ENCODE results near the gene GYS1. TPM values are rescaled to one million over a fixed set of nuclear protein-coding genes. Genes with fewer than 3 reads are reported as not detected.
A peak's percentile ranks its signal among the peaks of the same experiment; 100 is the strongest.

Gene GYS1
- total RNA-seq, 6 donors from 2014 or later: 26.4 to 79.6 (median 35.6) TPM

GRCh38 chr19:48918801-48919247 is 74.3 kb downstream of the GYS1 start:
- peaks cover 0 to 5% (median 2%) of the 10 kb centered on the region in 4 donors for H3K4me1 ChIP-seq

More at GRCh38 chr19:48918801-48919247, 74.3 kb downstream of the GYS1 start:
- H3K9me3 ChIP-seq: no peaks in the 10 kb centered on the region
- H3K27me3 ChIP-seq: no peaks in the 10 kb centered on the region
- peaks cover 15 to 93% (median 72%) of the 10 kb centered on the region in 4 donors for H3K36me3 ChIP-seq
- DNase-seq (no peak), ATAC-seq (ENCODE audit: low FRiP score in 2 of 2) (peak in 1 of 2 donors; percentile 7)
- TF ChIP-seq POLR2AphosphoS5 (IDR thresholded peaks at IDR 0.05) (no peak), POLR2A (IDR thresholded peaks at IDR 0.05) (no peak), EP300 (IDR thresholded peaks at IDR 0.05) (no peak), CTCF (IDR thresholded peaks at IDR 0.05) (no peak)
- whole genome bisulfite sequencing, 2 donors: 87 to 94% methylated on average over 18 of the region's 18 CpGs
- H3K4me3 ChIP-seq: no peak overlapping the region
- no peak overlapping the region for H3K27ac ChIP-seq

Small RNA genes lying within 50 kb of the gene (small RNA-seq; reads per million reads assigned to genes)
- gene AC026803.1: 0 reads per million in 4 donors
- gene MIR6798: 0 reads per million in 4 donors

Other genes starting within 250 kb of the GYS1 start
- gene IZUMO1, start 246.4 kb downstream of the GYS1 start, total RNA-seq: 1 to 10 TPM in 5 of 6 donors, not detected in 1; 1.4 to 4.2 (median 2.5) TPM
- 10 to 100 TPM in 3 of 6 donors, 1 to 10 TPM in 3; 7.2 to 17.4 (median 10.1) TPM for gene FUT1, start 240.7 kb downstream of the GYS1 start, total RNA-seq
- not detected for gene FGF21, start 237.8 kb downstream of the GYS1 start, total RNA-seq
- 100 to 1,000 TPM in 1 of 6 donors, 10 to 100 TPM in 5; 50.7 to 221 (median 81.2) TPM for gene BCAT2, start 182.3 kb downstream of the GYS1 start, total RNA-seq
- gene HSD17B14, start 156.8 kb downstream of the GYS1 start, total RNA-seq: 10 to 100 TPM; 13.8 to 65.0 (median 28.5) TPM
- 10 to 100 TPM in 5 of 6 donors, 1 to 10 TPM in 1; 6.3 to 34.9 (median 21.2) TPM for gene PLEKHA4, start 124.7 kb downstream of the GYS1 start, total RNA-seq
- 100 to 1,000 TPM in 5 of 6 donors, 10 to 100 TPM in 1; 96.2 to 194 (median 114) TPM for gene PPP1R15A, start 120.9 kb downstream of the GYS1 start, total RNA-seq
- gene TULP2, start 94.6 kb downstream of the GYS1 start, total RNA-seq: 1 to 10 TPM in 1 of 6 donors, under 1 TPM in 2, not detected in 3; 0.30 to 4.9 (median 0.86) TPM
- gene NUCB1, start 93.0 kb downstream of the GYS1 start, total RNA-seq: 100 to 1,000 TPM; 278 to 463 (median 341) TPM
- 1 to 10 TPM; 1.9 to 6.3 (median 2.8) TPM for gene DHDH, start 59.6 kb downstream of the GYS1 start, total RNA-seq
- 100 to 1,000 TPM in 4 of 6 donors, 10 to 100 TPM in 2; 68.1 to 143 (median 112) TPM for gene BAX, start 38.4 kb downstream of the GYS1 start, total RNA-seq
- over 10,000 TPM in 3 of 6 donors, 1,000 to 10,000 TPM in 3; 5,928 to 23,282 (median 11,982) TPM for gene FTL, start 28.0 kb downstream of the GYS1 start, total RNA-seq
- gene RUVBL2, start 578 bp upstream of the GYS1 start, total RNA-seq: 100 to 1,000 TPM in 2 of 6 donors, 10 to 100 TPM in 4; 45.7 to 105 (median 70.6) TPM
- under 1 TPM in 1 of 6 donors, not detected in 5; 0.77 TPM for gene LHB, start 23.8 kb upstream of the GYS1 start, total RNA-seq
- gene CGB3, start 31.0 kb upstream of the GYS1 start, total RNA-seq: not detected
- gene CGB2, start 38.6 kb upstream of the GYS1 start, total RNA-seq: not detected
- not detected for gene CGB1, start 43.6 kb upstream of the GYS1 start, total RNA-seq
- not detected for gene CGB5, start 50.5 kb upstream of the GYS1 start, total RNA-seq
- not detected for gene CGB8, start 55.8 kb upstream of the GYS1 start, total RNA-seq
- gene CGB7, start 64.4 kb upstream of the GYS1 start, total RNA-seq: 1 to 10 TPM in 1 of 6 donors, under 1 TPM in 5; 0.22 to 5.2 (median 0.55) TPM
- gene NTF4, start 71.5 kb upstream of the GYS1 start, total RNA-seq: 10 to 100 TPM in 1 of 6 donors, 1 to 10 TPM in 5; 1.2 to 10.5 (median 4.9) TPM
- not detected for gene KCNA7, start 79.4 kb upstream of the GYS1 start, total RNA-seq
- gene SNRNP70, start 92.1 kb upstream of the GYS1 start, total RNA-seq: 1,000 to 10,000 TPM in 1 of 6 donors, 100 to 1,000 TPM in 5; 147 to 1,500 (median 176) TPM
- gene LIN7B, start 121.1 kb upstream of the GYS1 start, total RNA-seq: 10 to 100 TPM in 1 of 6 donors, 1 to 10 TPM in 5; 3.1 to 10.2 (median 7.6) TPM
- gene C19orf73, start 125.8 kb upstream of the GYS1 start, total RNA-seq: 1 to 10 TPM in 4 of 6 donors, under 1 TPM in 1, not detected in 1; 0.89 to 7.9 (median 2.3) TPM
- gene PPFIA3, start 126.2 kb upstream of the GYS1 start, total RNA-seq: 10 to 100 TPM in 1 of 6 donors, 1 to 10 TPM in 5; 2.4 to 11.5 (median 5.9) TPM
- gene HRC, start 162.1 kb upstream of the GYS1 start, total RNA-seq: 1 to 10 TPM in 3 of 6 donors, under 1 TPM in 2, not detected in 1; 0.61 to 2.1 (median 1.2) TPM
- 100 to 1,000 TPM in 1 of 6 donors, 10 to 100 TPM in 5; 23.9 to 120 (median 49.3) TPM for gene TRPM4, start 164.5 kb upstream of the GYS1 start, total RNA-seq

Measured in upper lobe of left lung (tissue), 6 donors.